ENCODE results near the gene RHOF. TPM values are rescaled to one million over a fixed set of nuclear protein-coding genes. Genes with fewer than 3 reads are reported as not detected.

The RHOF gene
- total and polyA plus RNA-seq, 5 donors from 2014 or later = 80.4 to 149 (median 96.4) TPM

- peak; percentile 66 to 77 (median 72) for DNase-seq
- H3K27ac Mint-ChIP-seq = peak overlapping the region; percentile 99 to 100 (median 99)
- Histone ChIP-seq H3K9me3 (ENCODE audit: control insufficient read depth in 2 of 2, low read length in 2 of 2) (no peaks in the 10 kb centered on the region), H3K4me1 (ENCODE audit: control insufficient read depth, insufficient read depth, low read length, poor library complexity, severe bottlenecking) (peaks cover 52% of the 10 kb centered on the region), H3K36me3 (ENCODE audit: control insufficient read depth, insufficient read depth, low read length) (peaks cover 18% of the 10 kb centered on the region), H3K27me3 (ENCODE audit: control insufficient read depth, insufficient read depth, low read length) (no peaks in the 10 kb centered on the region), H3K27ac (ENCODE audit: insufficient read depth, low read length, poor library complexity, severe bottlenecking) (peak overlapping the region; percentile 94), H3K4me3 (ENCODE audit: low read depth, low read length) (peak overlapping the region; percentile 93)
- H3K9me3 Mint-ChIP-seq = no peaks in the 10 kb centered on the region
- H3K27me3 Mint-ChIP-seq = peaks cover 21% of the 10 kb centered on the region
- H3K36me3 Mint-ChIP-seq = peaks cover 21% of the 10 kb centered on the region
- H3K4me1 Mint-ChIP-seq = peaks cover 0 to 46% (median 28%) of the 10 kb centered on the region in 4 donors
- peak in 1 of 2 donors; percentile 4 for ATAC-seq (ENCODE audit: low read depth in 2 of 2)
- H3K4me3 Mint-ChIP-seq = peak overlapping the region; percentile 95 to 100 (median 97)
These were observed 7.5 kb upstream of the RHOF start for GRCh38 chr12:121800694-121801594.

DNA sequence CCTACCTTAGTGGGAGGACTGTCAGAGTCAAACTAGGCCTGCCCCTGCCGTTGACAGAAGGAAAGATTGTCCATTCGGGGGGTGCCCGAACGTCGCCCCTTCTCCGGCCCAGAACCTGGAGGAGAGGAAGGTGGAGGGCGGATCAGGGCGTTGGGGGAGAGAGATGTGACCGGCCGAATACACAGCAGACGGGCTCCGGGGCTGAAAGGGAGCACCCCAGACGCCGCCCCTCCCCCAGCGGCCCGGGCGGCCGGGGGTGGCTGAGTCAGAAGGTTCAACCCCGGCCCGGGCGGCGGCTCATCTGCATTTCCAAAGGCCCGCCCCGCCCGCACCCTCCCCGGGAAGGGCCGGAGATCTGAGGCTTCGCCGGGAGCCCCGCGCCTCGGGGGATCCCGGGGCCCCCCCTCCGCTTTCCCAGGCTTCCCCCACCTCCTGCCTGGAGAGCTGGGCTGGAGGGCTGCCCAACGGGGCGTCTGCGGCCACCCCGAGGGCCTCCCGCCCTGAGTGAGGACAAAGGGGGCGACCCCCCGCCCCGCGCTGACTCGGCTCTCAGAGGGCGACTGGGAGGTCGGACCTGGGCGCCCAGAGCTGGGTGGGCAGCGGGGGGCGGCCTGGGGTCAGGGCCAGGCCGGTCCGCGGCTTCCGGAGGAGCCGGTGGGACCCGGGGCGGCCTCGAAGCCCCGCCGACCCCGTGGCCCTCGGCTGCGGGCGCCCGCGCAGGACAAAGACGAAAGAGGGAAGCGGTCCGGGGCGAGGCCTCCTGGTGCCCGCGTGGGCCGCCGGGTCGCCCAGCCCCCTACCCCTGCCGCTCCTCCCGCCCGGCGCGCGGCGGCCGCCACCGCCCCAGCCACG is 6.6 kb upstream of the RHOF start:
- Histone ChIP-seq H3K36me3 (ENCODE audit: control insufficient read depth, insufficient read depth, low read length) (peaks cover 25% of the 10 kb centered on the region), H3K4me1 (ENCODE audit: control insufficient read depth, insufficient read depth, low read length, poor library complexity, severe bottlenecking) (peaks cover 52% of the 10 kb centered on the region), H3K4me3 (ENCODE audit: low read depth, low read length) (peak overlapping the region; percentile 55), H3K27ac (ENCODE audit: insufficient read depth, low read length, poor library complexity, severe bottlenecking) (peak overlapping the region; percentile 94), H3K27me3 (ENCODE audit: control insufficient read depth, insufficient read depth, low read length) (no peaks in the 10 kb centered on the region), H3K9me3 (ENCODE audit: control insufficient read depth in 2 of 2, low read length in 2 of 2) (no peaks in the 10 kb centered on the region)
- Mint-ChIP-seq H3K36me3 (peaks cover 21% of the 10 kb centered on the region), H3K9me3 (no peaks in the 10 kb centered on the region), H3K27me3 (peaks cover 23% of the 10 kb centered on the region), H3K4me1 (peaks cover 0 to 50% (median 32%) of the 10 kb centered on the region in 4 donors), H3K27ac (peak overlapping the region; percentile 91 to 99 (median 93)), H3K4me3 (peak overlapping the region; percentile 74 to 93 (median 92))
- ATAC-seq (ENCODE audit: low read depth in 2 of 2) (peak in 1 of 2 donors; percentile 3), DNase-seq (peak; percentile 67 to 85 (median 68))

DNA sequence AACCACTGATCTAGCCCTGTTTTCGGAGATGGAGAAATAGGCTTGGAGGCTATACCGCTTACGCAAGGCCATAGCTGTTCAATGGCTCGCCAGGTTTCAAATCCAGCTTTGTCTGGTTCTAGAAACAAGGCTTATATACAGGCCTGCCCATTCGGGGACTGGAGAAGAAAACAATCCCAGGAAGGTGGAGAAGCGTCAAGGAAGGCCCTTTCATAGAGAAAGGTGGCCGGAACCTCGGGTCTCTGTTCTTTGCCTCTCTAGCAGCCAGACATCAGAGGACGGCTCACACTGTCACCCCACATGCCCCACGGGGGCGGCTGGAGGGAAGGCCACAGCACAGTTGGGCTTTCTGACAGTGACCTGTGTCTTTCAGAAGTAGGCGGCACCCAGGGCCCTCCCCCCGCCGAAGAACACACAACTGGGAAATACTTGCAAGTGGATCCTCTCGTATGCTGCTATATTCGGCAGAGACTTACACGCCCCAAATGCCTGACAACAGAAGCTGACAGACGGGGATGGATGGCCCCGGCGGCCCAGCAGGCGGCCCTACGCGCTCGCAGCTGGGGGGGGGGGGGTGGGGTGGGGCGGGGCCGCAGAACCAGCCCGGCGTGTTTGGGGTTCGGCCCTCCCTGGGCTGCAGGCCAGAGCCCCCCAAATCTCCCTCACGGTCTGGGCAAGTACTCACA is 5.8 kb upstream of the RHOF start:
- Histone ChIP-seq H3K4me1 (ENCODE audit: control insufficient read depth, insufficient read depth, low read length, poor library complexity, severe bottlenecking) (peaks cover 57% of the 10 kb centered on the region), H3K36me3 (ENCODE audit: control insufficient read depth, insufficient read depth, low read length) (peaks cover 25% of the 10 kb centered on the region), H3K4me3 (ENCODE audit: low read depth, low read length) (peak overlapping the region; percentile 65), H3K27me3 (ENCODE audit: control insufficient read depth, insufficient read depth, low read length) (no peaks in the 10 kb centered on the region), H3K9me3 (ENCODE audit: control insufficient read depth in 2 of 2, low read length in 2 of 2) (no peaks in the 10 kb centered on the region), H3K27ac (ENCODE audit: insufficient read depth, low read length, poor library complexity, severe bottlenecking) (peak overlapping the region; percentile 94)
- H3K4me3 Mint-ChIP-seq = peak overlapping the region; percentile 90 to 98 (median 93)
- no peaks in the 10 kb centered on the region for H3K9me3 Mint-ChIP-seq
- peaks cover 0 to 58% (median 39%) of the 10 kb centered on the region in 4 donors for H3K4me1 Mint-ChIP-seq
- peaks cover 30% of the 10 kb centered on the region for H3K27me3 Mint-ChIP-seq
- DNase-seq = peak; percentile 49 to 84 (median 68)
- H3K36me3 Mint-ChIP-seq = peaks cover 23% of the 10 kb centered on the region
- peak overlapping the region; percentile 91 to 99 (median 93) for H3K27ac Mint-ChIP-seq
- no peak for ATAC-seq (ENCODE audit: low read depth in 2 of 2)

GRCh38 chr12:121798787-121799155 is 5.3 kb upstream of the RHOF start:
- Mint-ChIP-seq H3K4me3 (peak overlapping the region; percentile 90 to 98 (median 93)), H3K27ac (peak overlapping the region; percentile 91 to 97 (median 93)), H3K36me3 (peaks cover 23% of the 10 kb centered on the region), H3K4me1 (peaks cover 0 to 60% (median 40%) of the 10 kb centered on the region in 4 donors), H3K27me3 (peaks cover 30% of the 10 kb centered on the region), H3K9me3 (no peaks in the 10 kb centered on the region)
- peaks cover 25% of the 10 kb centered on the region for H3K36me3 ChIP-seq (ENCODE audit: control insufficient read depth, insufficient read depth, low read length)
- H3K27me3 ChIP-seq (ENCODE audit: control insufficient read depth, insufficient read depth, low read length) = no peaks in the 10 kb centered on the region
- peaks cover 61% of the 10 kb centered on the region for H3K4me1 ChIP-seq (ENCODE audit: control insufficient read depth, insufficient read depth, low read length, poor library complexity, severe bottlenecking)
- peak overlapping the region; percentile 94 for H3K27ac ChIP-seq (ENCODE audit: insufficient read depth, low read length, poor library complexity, severe bottlenecking)
- DNase-seq = no peak
- H3K4me3 ChIP-seq (ENCODE audit: low read depth, low read length) = peak overlapping the region; percentile 65
- no peaks in the 10 kb centered on the region for H3K9me3 ChIP-seq (ENCODE audit: control insufficient read depth in 2 of 2, low read length in 2 of 2)
- no peak for ATAC-seq (ENCODE audit: low read depth in 2 of 2)

- H3K36me3 Mint-ChIP-seq = peaks cover 23% of the 10 kb centered on the region
- H3K4me3 Mint-ChIP-seq = peak overlapping the region; percentile 90 to 98 (median 93)
- Histone ChIP-seq H3K4me1 (ENCODE audit: control insufficient read depth, insufficient read depth, low read length, poor library complexity, severe bottlenecking) (peaks cover 64% of the 10 kb centered on the region), H3K4me3 (ENCODE audit: low read depth, low read length) (peak overlapping the region; percentile 65), H3K36me3 (ENCODE audit: control insufficient read depth, insufficient read depth, low read length) (peaks cover 25% of the 10 kb centered on the region), H3K27me3 (ENCODE audit: control insufficient read depth, insufficient read depth, low read length) (no peaks in the 10 kb centered on the region), H3K9me3 (ENCODE audit: control insufficient read depth in 2 of 2, low read length in 2 of 2) (no peaks in the 10 kb centered on the region), H3K27ac (ENCODE audit: insufficient read depth, low read length, poor library complexity, severe bottlenecking) (peak overlapping the region; percentile 94)
- H3K4me1 Mint-ChIP-seq = peaks cover 0 to 60% (median 40%) of the 10 kb centered on the region in 4 donors
- no peaks in the 10 kb centered on the region for H3K9me3 Mint-ChIP-seq
- no peak for ATAC-seq (ENCODE audit: low read depth in 2 of 2)
- H3K27ac Mint-ChIP-seq = peak overlapping the region; percentile 92 to 93 (median 92)
- H3K27me3 Mint-ChIP-seq = peaks cover 30% of the 10 kb centered on the region
- no peak for DNase-seq
These were observed 4.7 kb upstream of the RHOF start for GRCh38 chr12:121797937-121798786.

DNA sequence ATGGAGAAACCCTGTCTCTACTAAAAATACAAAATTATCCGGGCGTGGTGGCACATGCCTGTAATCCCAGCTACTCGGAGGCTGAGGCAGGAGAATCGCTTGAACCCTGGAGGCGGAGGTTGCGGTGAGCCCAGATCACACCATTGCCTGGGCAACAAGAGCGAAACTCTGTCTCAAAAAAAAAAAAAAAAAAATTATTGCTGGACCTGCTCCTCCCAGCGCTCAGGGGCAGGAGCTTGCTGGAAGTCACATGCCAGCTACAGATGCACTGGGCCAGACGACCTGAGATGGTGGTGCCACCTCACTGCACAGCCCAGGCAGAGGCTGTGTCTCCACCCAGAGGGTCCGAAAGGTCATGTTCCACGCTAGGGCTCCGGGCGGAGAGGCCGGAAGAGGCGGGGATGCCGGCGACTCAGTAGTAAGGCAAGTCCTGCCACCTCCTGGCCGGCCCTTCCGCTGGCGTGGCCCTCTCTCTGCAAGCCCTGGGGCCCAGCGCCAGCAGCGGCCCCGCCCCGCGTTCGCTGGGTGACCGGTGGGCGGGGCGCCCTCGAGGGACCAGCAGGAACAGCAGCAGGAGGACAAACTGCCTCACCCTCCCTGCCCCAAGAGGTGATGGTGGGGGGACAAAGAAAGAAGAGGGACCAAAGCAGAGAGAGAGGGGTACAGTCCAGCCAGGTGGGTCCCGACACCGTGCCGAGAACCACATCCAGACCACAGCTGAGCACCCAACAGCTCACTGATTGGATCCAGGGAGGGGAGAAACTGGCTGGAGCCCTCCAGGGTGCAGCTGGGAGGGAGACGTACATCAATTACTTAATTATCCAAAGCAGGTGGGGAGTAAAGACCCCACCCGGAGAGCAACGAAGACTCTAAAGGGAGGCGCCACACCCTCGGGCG is 3.6 kb upstream of the RHOF start:
- H3K36me3 ChIP-seq (ENCODE audit: control insufficient read depth, insufficient read depth, low read length) = peaks cover 25% of the 10 kb centered on the region
- DNase-seq = no peak
- no peaks in the 10 kb centered on the region for H3K27me3 ChIP-seq (ENCODE audit: control insufficient read depth, insufficient read depth, low read length)
- H3K9me3 ChIP-seq (ENCODE audit: control insufficient read depth in 2 of 2, low read length in 2 of 2) = no peaks in the 10 kb centered on the region
- Mint-ChIP-seq H3K27ac (peak overlapping the region; percentile 80 to 92 (median 92)), H3K27me3 (peaks cover 29% of the 10 kb centered on the region), H3K4me3 (peak overlapping the region; percentile 90 to 98 (median 92)), H3K36me3 (peaks cover 23% of the 10 kb centered on the region), H3K9me3 (no peaks in the 10 kb centered on the region), H3K4me1 (peaks cover 0 to 54% (median 41%) of the 10 kb centered on the region in 4 donors)
- peaks cover 66% of the 10 kb centered on the region for H3K4me1 ChIP-seq (ENCODE audit: control insufficient read depth, insufficient read depth, low read length, poor library complexity, severe bottlenecking)
- peak overlapping the region; percentile 24 for H3K4me3 ChIP-seq (ENCODE audit: low read depth, low read length)
- peak overlapping the region; percentile 15 for H3K27ac ChIP-seq (ENCODE audit: insufficient read depth, low read length, poor library complexity, severe bottlenecking)
- ATAC-seq (ENCODE audit: low read depth in 2 of 2) = no peak
